HCEC 1CT (cell line): ENCODE results near the gene RUNX1.

ENCODE experiments used
- DNase-seq: peaks from one replicate; pipeline ENCODE4 v3.0.0-alpha.2; 2017

RUNX1 gene

GRCh38 chr21:34915364-34915841 lies 133.7 kb downstream of the RUNX1 start:
- peak; percentile 71 for DNase-seq

DNA sequence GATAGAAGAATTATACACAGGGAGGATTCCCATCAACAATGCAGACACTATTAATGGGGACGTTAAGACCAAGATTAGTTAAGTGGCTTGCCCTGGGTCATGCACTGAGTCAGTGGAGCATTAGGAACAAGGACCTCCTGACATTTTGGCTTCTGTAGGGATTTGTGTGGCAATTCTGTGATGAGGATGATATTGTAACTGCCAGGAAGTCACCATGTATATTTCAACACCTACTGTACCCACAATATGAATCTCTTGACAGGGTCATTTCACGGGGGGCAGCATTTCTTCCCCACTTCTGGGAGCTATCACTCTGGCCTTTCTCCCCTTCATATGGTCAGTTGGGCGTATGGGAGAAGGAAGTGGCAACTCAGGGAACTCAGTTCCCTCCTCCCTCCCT lies 134.9 kb downstream of the RUNX1 start:
- no peak for DNase-seq

GRCh38 chr21:34913811-34914210 lies 135.3 kb downstream of the RUNX1 start:
- no peak for DNase-seq

- no peak for DNase-seq
Observed at GRCh38 chr21:34912022-34912945, 136.8 kb downstream of the RUNX1 start.

DNA sequence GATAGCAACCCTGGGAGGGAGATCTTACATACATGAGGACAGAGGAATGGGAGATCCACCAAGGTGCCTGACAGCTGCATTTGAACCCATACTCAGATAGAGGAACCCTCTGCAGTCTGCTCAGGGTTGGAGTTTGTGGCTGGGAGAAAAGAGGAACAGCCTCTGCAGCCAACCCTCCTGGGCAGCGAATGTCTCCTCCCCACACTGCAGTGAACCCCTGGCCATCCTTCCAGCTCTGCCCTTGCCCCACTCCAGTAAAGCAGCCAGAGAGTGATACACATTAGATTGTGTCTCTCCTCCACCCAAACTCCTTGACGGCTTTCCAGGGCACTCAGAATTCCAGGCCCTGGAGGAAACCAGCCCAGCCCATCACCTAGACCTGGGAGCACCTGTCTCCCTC lies 137.7 kb downstream of the RUNX1 start:
- no peak for DNase-seq

- DNase-seq, result no peak
Observed at GRCh38 chr21:34910396-34910795, 138.7 kb downstream of the RUNX1 start.

DNA sequence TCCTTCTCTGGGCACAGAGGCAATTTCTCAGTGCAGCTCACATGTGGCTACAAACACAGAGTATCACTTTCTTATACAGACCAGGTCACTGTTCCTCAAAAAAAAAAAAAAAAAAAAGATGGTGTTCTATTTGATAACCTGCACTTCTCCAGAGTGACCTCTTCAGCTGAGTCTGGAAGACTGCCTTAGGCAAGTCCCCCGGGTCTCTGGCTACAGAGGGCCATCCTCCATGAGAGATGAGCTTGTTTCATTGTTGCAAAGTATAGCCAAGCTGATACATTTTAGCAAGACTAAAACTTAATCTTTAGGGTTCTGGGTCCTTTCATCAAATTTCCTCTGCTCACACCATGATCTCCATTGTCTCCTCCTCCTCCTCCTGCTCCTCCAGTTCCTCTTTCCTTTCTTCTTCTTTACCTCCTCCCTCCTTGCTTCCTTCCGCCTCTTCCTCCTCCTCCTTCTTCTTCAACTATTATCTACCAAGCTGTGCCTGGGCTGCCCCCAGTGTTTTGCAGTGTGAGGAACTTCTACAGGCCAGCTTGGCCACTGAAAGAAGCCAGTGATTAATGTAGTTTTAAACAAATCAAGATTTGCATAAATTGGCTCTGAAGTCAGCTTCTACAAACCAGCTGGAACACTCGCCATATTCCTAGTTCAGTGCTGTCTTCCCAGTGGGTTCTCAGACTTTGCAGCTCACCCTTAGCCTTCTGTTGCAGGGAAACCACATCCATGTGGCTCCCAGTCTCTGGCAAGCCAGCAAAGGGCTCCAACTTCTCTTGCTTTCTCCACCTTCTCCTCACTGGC lies 139.4 kb downstream of the RUNX1 start:
- DNase-seq, result no peak

GRCh38 chr21:34908419-34909055 lies 140.6 kb downstream of the RUNX1 start:
- DNase-seq, result no peak

DNA sequence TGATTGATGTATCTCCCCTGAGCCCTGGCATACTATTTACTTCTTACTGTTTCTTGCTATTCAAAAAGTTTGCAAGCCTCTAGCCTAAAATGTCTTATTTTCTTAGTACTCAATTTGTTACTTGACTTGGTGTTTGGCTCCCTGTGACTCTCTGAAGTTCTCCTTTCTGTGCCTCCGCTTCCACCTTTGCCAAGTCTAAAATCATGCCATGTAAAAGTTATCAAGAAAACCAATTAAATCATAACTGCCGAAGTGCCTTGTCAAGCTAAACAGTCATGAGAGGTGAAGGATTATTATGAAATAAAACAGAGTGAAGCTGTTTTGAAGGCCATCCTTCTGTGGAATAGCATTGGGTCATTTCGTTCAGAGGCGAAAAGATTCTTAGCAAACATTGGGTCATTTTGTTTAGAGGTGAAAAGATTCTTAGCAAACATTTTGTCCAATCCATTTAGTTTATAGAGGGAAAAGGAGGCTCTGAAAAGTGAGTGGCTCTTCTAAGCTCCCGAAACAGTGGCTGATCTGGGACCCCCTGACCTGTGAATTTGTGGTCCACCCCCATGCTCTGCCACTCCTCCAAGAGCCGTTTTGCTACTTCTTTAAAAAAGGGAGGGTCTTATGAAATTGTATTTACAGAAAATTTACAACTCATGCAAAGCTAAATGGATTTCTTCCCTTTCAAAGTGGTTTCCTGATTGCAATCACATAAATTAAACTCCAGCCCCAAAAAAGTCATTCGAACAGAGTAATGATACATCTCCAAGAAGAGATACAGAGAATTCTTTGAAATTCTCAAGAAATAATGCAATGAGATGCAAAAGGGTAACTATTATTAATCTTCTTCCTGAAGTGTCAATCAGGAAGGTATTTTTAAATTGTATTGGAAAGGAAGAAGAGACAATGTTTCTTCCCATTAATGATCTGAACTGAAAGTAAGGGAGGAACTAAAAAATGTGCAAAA lies 141.4 kb downstream of the RUNX1 start:
- no peak for DNase-seq

DNA sequence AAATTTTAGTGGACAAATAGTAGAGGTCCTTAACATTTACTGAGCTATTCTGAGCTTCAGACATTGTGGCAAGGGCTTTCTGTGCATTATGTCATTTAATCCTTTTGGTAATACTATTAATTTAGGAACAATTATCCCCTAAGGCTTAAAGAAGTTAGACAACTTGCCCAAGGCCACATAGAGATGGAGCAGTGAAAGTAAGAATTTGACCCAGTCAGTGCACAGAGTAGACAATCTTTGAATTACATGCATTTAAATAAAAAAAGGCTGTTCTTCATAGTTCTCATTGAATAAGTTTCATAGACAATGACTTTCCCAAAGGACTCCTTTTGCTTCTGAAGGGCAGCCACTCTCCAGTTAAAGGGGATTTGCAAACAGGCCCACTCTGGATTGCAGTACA lies 142.7 kb downstream of the RUNX1 start:
- DNase-seq, result no peak

DNA sequence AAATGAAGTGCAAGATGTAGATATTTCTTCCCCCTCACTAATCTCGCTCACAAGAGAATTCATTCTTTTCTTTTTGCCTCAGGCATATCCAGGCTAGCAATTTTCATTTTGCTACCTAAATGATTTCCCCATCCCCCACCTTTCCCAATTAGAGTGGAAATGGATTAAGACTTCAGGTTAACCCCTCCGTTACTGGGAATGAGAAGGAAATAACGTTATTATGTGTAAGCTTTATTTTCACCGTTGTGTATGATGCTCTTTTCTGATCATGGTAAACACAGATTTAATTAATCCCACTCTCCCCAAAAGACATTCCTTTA lies 143.9 kb downstream of the RUNX1 start:
- DNase-seq, result no peak

- DNase-seq, result no peak
Observed at GRCh38 chr21:34904526-34905217, 144.4 kb downstream of the RUNX1 start.

DNA sequence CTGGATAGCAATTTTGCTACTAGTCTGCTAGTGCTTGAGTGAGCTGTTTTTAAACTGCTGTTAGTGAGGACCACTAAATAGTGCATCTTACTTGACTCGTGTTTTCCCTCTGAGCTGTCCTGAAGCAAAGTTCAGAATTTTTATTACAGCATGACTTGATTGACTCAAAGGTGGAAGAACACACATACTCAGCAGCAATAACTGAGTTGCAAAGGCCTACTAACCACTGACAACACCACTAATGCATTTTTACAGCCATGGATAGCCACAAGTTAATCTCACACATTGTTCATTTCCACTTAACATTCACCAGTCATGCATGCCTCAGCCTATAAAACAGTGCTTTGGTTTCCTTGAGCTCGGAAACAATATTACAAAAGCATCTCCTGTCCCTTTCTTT lies 148.7 kb downstream of the RUNX1 start:
- DNase-seq, result no peak

- DNase-seq, result no peak
Observed at GRCh38 chr21:34899760-34900159, 149.3 kb downstream of the RUNX1 start.

- DNase-seq, result no peak
Observed at GRCh38 chr21:34899302-34899701, 149.8 kb downstream of the RUNX1 start.

GRCh38 chr21:34897828-34898227 lies 151.3 kb downstream of the RUNX1 start:
- no peak for DNase-seq

DNA sequence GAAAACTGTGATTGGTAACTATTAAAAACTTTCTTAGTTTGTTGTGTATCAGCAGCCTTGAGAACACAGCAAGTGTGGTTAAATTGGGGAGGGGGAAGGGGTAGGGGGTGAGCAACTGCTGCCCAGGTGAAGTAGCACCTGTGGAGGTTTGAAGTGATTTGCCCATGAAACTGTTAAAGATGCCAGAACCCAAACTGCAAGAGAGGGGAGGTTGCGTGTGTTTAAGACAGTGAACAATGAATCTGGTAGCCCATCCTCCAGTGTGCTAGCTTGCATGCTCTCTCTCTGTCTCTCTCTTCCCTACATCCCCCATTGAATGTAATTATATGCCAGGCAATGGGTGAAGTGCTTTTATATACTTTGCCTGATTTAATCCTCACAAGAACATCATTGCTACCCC lies 154.7 kb downstream of the RUNX1 start:
- DNase-seq, result no peak

GRCh38 chr21:34892209-34892608 lies 156.9 kb downstream of the RUNX1 start:
- no peak for DNase-seq

DNA sequence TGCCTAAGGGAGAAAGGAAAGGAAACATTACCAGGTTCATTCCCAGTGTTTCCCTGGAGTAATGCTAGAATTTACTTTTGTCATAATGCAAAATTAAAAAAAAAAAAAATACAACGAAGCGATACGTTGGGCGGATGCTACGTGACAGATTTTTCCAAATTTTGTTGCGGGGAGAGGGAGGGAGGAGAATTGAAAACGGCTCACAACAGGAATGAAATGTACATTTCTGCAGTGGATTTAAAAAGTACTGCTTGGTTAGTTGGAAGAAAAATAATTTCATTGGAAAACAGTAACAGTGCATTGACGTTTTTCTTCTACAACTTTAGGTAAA lies 157.5 kb downstream of the RUNX1 start:
- DNase-seq, result no peak

DNA sequence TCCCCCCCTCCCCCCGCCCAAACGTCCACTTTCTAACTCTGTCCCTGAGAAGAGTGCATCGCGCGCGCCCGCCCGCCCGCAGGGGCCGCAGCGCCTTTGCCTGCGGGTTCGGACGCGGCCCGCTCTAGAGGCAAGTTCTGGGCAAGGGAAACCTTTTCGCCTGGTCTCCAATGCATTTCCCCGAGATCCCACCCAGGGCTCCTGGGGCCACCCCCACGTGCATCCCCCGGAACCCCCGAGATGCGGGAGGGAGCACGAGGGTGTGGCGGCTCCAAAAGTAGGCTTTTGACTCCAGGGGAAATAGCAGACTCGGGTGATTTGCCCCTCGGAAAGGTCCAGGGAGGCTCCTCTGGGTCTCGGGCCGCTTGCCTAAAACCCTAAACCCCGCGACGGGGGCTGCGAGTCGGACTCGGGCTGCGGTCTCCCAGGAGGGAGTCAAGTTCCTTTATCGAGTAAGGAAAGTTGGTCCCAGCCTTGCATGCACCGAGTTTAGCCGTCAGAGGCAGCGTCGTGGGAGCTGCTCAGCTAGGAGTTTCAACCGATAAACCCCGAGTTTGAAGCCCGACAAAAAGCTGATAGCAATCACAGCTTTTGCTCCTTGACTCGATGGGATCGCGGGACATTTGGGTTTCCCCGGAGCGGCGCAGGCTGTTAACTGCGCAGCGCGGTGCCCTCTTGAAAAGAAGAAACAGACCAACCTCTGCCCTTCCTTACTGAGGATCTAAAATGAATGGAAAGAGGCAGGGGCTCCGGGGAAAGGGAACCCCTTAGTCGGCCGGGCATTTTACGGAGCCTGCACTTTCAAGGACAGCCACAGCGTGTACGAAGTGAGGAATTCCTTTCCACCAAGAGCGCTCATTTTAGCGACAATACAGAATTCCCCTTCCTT lies 158.1 kb downstream of the RUNX1 start:
- no peak for DNase-seq

DNA sequence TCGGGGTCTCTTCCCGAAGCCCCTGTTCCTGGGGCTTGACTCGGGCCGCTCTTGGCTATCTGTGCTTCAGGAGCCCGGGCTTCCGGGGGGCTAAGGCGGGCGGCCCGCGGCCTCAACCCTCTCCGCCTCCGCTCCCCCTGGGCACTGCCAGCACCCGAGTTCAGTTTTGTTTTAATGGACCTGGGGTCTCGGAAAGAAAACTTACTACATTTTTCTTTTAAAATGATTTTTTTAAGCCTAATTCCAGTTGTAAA lies 158.7 kb downstream of the RUNX1 start:
- DNase-seq, result no peak
